ENCODE data around the gene KLF13.
A peak's percentile ranks its signal among the peaks of the same experiment; 100 is the strongest.

Gene KLF13

DNA sequence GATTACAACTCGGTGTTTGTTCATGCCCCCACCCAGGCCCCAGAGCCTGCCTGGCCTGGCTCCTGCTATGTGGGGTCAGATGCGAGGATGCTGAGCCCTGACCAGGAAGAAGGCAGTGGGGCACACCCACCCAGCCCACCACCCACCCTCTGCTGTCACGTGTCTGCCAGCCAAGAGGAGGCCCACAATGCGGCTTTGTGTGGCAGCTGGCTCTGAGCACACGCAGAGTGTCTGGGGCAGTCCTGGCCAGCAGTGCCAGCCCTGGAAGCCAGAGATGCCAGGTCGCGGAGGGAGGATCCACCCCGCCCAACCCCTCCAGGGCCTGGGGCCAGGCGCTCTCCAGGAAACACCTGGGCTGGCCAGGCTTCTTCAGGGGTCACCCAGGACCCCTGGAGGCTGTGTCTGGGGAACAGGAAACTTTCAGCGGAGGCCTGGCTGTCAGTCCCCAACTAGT, 26.4 kb upstream of the KLF13 start:
- DNase-seq (ENCODE audit: low spot score): peak; percentile 95

DNA sequence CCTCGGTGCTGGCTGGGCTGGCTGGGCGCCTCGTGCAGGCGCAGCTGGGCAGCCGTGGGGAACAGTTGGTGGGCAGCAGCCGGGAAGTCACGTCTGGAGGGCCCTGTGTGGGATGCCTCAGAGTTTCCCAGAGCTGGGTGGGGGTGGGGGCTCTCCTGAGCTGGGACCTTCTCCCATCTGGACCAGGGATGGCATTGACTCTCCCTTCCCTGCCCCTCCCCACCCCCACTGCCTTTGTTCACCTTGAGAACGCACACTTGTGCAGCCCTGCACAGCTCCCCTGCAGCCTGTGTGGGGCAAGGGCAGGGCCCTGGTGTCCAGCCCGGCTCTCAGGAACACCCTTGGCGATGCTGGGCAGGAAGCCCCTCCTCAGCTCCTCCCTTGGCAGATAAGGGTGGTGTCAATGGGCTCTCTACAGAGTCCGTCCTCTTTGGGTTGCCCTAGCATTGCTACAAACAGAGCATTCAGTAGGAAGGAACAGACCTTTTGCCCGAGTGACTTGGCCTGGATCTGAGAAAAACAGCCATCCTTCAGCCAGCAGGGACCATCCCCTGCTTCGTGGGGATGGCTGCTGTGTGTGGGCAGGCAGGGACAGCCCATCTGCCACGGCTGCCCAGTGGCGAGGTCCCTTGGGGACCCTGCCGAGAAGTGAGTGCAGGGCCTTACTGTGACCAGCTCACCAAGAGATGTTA, 25.5 kb upstream of the KLF13 start:
- no peak for DNase-seq (ENCODE audit: low spot score)

DNA sequence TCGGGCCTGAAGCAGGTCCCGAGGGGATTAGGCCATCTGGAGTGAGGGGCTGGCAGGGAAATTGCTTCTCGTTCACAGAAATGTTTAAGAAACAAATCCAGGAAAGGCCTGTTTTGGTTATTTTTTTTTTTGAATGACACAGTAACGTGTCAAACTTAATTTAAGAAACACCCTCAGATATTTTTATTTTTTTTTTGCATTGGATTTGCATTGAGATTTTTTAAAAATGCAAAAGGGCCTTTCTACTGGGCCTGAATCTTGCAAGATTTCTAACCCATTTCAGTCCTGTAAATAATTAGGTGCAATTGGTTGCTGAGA, 25.0 kb upstream of the KLF13 start:
- no peak for DNase-seq (ENCODE audit: low spot score)

DNA sequence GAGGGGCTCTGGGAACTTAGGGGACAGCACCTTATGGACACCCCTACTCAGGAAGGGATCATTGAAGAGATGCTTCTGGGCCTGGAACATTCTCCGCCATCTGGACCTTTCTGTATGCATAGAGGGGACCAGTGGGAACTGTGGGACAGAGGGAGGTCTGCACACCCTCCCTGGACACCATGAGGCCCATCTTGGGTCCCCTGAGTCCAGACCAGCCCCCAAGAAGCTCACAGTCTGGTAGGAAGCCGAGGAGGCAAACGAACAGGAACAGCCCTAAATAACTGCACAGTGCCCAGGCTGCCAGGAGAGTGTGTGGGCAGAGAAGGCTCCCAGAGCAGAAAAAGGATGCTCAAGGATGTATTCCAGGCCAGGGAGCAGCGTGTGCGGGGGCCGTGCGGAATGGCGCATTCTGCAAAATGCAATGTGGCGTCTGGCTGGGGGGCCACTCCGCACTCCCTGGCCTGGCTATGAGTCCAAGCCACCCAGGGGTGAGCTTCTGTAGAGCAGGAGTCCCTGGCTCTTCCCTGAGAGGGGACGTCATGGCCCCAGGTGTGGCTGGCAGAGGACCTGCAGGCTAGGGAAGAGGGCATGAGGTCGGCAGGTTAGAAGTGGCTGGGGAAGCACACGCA, 24.5 kb upstream of the KLF13 start:
- DNase-seq (ENCODE audit: low spot score): no peak

DNA sequence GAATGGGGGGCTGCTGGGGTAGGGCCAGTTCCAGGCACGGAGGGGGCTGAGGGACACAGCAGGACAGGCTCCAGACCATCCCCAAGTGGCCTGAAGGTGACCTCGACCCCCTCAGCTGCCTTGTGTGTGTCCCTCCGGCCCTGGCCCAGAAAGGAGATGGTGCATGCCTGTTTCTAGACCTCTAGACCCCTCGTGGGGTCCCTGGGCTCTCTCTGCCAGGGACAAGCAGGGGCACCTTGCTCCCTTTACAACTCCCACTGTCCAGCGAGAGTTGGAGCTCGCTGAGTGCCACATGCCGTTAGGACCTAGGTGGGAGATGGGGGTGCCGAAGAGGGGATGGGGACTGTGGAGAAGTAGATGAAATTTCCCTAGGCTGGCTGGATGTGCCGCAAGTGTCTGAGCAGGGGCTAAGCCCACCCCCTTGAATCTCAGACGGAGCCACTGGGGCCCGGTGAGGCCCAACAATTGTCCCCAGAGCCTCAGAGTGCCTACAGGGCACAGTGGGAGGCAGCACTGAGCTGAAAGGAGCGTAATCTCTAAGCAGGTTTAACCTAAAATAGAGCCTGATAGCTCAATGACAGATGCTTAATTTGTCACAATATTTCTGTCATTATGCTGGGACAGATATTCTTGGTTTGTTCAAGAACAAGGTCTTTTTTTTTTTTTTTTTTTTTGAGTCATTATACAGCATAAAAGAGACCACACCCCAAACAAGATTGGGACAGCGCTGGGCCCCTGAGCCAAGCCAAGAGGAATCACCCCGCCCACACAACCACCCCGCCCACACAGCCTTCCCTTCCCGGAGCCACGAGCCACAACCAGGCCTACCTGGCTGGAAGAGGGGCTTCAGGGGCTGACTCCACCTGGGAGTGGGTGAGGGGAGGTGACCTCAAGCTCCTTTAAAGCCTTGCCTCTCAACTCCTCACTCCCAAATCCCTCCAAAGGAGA, 23.6 kb upstream of the KLF13 start:
- no peak for DNase-seq (ENCODE audit: low spot score)

DNA sequence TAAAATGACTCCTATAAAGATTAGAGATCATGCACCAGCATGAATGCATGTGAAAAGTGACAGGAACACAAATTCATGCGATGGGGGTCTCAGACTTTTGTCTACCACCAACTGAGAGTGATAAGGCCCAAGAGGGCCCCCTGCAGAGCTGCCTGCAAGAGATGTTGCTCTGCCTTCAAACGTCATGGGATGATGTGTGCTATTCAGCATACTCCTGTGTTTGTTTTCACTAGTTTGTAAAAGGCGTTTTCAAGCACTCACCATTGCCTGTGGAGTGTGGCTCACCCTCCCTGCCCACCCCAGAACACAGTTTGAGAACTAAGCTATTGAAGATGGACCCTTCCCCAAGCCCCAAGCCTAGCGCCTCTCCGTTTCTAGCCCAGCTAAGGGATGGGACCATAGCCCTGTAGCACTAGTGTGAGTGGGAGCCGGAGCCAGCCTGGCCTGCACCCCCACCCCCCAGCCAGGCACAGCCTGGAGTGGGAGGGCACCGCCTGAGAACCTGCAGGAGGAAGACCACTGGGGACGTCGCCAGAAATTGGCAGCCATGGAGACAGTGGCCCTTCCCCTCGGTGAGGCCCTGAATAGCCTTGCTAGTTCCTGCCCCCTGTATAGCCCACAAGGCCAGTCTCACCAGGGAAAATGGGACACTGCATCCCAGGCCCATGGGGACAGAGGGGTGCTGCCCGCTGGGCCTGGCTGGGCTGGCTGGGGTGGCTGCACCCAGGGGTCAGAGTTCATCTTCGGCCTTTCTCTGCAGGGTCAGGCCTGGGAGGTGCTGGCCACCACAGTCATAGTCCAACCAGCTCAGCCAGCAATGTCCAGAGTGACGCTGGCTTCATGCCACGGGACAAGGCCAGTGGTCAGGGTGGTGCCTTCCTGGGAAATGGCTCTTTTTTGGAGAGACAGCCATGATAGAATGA, 22.6 kb upstream of the KLF13 start:
- no peak for DNase-seq (ENCODE audit: low spot score)

DNA sequence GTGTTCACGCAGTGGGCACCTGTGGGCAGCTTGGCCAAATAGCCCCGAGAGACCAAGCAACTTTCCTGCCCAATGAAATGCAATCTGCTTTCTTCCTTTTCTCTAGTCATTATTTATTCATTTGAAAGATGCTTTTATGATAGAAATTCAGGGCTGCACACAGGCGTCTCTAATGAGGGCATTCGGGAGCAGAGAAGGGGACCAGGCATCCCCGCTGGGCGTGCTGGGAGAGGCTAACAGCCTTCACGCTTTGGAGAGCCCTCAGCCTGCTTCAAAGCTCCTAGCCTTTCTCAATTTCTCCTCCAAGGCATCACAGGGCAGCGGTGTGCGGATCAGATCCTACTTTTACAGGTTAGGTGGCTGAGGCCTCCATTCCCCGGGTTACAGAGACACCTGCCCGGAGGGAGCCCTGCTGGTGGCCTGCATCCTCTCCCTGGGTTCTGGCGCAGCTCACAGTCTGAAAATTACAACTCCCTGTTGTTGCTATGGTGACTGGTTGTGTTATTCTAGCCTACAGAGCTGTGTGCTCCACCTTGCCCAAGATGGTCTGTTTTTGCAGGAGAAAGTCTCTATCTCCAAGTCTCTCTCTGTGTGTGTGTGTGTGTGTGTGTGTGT, 21.8 kb upstream of the KLF13 start:
- no peak for DNase-seq (ENCODE audit: low spot score)

DNA sequence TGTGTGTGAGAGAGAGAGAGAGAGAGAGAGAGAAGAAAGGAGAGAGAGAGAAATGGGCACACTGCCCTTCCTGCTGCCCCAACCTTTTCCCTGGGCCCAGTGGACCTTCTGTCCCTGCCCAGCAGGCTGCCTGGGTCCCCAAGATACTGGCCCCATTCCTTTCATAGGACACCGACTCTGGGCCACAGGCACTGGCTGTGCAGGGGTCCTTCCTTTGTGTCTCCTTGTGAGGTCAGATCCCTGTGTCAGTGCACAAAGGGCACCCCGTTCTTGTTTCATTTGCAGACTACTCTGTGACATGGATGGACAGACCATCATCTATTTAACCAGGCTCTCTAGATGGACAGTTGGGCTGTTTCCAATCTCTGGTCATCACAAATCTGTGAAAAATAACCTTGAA, 21.3 kb upstream of the KLF13 start:
- no peak for DNase-seq (ENCODE audit: low spot score)

DNA sequence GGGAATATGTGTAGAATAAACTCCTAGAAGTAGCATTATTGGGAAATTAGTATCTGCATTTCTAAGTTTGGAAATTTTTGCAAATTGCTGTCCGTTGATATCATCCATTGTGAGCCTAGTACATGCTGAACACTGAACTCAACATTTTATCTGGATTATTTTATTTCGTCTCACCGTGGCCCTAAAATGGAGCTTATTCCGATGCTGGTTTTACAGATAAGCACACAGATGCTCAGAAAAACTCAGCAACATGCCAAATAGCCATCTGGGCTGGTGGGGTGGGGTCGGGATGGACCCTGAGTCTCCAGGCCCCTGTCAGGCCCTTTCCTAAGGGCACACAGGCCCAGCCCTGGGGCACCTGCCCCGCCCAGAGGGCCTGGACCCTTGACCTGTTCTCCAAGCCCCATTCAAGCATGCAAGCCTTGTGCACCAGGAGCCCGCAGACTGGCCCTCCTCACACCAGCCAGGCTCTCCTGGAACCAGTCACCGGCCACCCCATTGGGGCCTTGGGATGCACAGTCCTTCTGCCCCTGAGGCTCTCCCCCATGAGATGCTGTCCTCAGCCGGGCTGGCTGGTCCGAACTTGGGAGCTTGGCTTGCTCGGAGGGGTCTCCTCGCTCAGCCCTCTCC, 20.7 kb upstream of the KLF13 start:
- DNase-seq (ENCODE audit: low spot score): no peak

DNA sequence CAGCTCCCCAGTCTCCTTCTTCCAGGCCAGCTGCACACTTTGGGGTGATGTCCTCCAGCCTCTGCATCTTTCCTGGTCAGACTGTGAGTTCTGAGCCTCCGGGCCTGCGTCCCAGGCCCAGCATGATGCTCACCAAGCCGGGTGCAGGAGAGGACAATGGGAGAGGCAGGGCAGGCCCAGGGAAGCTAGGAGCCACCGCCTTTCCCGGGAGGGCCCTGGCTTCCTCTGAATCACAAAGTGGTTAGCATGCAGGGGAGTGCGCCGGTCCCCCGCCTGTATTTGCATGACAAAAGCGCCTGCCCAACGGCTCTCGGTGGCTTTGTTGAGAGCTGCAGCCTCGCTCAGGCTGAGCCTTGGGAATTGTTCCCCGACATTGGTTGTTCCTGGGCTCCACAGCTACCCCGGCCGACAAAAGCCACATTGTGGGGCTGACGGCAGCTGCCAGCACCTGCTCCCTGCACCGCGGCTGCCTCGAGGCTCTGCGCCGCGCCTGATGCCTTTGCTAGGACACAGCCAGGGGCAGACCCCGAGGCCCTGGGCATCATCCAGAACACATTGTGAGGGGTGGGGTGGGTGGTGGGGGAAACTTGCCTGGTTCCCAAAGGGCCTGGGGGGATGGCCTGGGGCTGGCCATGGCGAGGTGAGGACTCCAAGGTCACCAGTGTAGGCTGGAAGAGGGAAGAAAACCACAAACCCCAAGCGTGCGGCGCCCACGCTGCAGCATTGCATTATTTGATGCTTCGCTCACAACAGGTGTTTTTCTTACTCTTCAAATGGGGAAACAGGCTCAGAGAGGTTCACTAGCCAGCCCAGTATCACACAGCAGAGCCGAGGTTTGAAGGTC, 20.0 kb upstream of the KLF13 start:
- peak; percentile 92 for DNase-seq (ENCODE audit: low spot score)

DNA sequence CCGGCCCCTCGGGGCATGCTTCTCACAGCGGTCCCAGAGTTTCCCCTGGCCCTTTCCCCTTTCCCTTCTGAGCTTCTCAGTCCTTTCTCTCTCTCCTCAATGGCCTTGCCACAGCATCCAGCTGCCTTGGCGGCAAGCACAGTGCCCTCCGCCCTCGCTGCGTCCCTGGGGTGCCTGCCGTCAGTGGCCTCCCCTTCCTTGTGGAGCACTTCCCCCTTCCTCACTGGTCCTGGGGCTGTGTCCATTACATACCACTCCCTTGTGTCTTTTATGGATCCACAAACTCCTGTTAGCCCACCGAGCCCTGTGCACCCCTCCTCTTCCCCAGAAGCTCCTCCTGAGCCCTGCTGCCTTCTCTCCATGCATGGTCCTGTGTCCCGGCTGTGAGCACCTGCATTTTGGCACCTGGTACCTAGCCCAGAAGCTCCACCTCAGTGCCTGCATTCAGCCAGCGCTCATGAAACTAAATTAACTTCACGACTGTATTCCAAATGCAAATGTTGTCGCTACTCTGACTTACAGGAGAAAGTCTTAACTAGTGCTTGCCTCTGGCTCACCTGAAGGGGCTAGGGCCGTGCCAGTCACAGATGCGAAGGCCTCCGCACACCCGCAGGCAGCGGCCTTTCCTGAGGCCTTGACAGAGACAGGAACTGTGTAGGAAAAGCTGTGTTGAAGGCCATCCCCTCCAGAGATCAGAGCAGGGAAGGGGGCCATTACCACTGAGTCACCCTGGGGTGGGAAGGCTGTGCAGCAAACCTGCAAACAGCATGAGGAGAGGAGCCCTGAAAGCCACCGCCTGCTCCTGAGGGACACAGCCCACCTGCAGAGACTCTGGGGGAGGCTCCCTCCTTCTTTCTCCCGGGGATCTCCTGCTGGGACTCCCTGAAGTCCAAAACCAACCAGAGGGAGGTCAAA, 19.1 kb upstream of the KLF13 start:
- DNase-seq (ENCODE audit: low spot score): no peak

DNA sequence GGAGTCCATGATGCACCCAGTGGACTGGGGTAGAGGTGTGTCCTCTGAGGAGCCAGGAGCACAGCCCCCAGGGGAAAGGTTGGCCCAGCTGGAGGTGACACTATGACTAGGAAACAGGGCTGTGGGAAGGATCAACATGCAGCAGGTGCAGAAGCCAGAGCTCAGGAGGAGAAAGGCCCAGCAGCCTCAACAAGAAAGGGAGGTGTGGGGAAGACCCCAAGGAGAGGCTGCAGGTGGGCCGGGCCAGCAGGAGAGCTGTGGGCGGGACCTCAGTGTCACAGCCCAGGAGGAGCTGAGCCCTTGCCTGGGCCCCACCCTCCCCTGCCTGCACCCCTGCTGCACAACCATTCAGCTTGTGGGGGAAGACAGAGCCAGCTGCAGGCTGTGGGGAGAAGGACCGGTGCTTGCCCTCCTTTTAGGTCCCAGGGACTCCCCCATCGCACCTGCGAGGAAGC, 18.4 kb upstream of the KLF13 start:
- no peak for DNase-seq (ENCODE audit: low spot score)

DNA sequence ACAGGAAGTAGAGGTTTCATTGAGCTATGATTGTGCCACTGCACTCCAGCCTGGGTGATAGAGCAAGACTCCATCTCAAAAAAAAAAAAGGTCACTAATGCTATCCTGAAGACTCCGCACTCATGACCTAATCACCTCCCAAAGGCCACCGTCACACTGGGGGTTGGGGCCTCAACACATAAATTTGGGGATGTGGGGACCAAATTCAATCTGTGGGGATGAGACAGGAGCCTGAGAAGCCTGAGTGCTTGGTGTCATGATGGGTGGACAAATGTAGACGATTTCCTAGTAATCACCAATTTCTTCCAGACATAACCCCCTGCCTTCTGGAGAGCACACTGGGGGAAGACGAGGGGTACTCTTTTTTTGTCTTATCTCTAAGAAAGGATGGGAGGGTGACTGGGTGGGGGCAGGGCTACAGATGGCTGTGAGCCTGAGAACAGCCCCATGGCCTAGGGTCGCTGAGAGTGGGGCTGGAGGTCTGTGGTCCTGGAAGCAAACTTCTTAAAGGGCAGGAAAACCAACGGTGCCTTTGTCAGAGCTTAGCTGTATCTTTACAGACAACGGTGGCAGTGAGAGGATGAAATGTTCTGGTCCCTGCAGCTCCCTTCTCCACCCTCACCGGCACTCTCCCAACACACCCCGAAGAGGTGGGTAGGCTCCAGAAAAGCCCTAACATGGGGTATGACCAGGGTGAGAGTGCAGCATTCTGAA, 16.6 kb upstream of the KLF13 start:
- DNase-seq (ENCODE audit: low spot score): no peak

DNA sequence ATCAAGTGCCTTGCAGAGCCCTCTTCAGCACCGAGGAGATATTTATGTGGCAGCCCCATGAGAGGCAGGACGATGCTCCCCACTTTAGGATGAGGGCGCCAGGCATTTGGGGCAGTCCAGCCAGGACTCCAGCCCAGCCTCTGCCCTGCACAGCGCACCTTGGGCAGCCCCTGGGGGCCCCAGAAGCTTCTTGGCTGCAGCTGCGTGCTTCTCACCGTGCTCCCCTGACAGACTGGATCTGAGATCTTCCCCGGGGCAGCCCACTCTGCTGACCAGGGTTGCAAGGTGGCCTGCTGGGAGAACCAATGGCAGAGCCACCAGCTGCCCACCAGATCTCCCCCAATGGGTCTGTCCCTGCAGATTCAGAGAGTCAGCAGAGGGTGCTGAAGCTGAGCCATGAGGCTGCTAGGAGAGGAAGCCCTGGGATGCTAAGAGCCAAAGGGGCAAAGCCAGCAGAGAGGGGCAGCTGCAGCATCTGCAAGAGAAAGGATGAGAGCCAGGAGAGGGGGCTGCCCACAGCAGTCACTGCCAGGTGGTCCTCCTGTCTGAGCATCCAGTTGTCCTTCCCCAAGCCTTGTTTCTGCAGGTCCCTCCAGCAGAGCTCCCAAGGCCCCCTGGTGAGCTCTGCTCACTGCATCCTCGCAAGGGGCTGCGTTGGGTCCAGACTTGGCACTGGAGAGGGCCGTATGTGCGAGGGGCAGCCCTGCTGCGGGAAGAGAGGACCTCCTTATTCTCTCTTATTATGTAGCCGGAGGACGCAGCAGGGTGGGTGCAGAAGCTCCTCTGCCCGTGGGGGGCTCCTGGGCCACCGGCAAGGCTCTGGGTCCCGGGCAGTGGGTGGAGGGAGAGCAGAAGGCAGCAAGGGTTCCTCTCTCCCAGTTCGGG, 14.7 kb upstream of the KLF13 start:
- DNase-seq (ENCODE audit: low spot score): no peak

DNA sequence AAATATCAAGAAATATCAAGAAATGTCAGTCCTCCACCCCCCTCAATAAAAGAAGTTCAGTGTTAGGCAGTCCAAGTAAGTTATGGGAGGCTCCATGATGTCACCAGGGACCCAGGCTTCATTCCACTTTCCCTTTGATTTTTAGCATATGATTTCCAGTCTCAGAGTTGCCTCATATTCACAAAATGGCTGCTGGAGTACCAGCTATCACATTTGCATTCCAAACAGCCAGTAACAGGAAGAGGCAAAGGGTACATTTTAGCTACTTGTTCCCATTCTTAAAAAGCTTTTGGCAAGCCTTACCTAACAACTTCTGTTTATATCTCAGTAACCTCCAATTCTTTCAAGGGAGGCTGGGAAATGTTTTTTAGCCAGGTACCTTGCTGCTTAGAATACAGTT, 13.4 kb upstream of the KLF13 start:
- no peak for DNase-seq (ENCODE audit: low spot score)

DNA sequence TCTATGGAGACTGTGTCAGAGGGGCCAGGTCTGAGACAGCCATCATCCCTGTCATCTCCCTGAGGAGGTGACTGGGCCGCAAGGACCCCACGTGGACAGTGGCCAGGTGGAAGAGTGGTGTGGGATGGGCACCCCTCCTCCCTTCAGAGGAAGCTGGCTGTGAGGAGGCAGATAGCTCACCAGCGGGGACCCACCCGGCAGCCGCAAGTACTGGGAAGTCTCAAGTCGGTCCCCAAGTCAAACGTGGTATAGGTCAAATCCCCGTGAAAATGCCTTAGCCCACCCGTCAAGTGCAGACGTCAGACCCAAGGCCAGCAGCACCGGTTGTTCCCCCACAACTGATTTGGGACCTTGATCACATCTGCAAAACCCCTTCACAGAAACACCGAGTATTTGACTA, 12.3 kb upstream of the KLF13 start:
- DNase-seq (ENCODE audit: low spot score): no peak

DNA sequence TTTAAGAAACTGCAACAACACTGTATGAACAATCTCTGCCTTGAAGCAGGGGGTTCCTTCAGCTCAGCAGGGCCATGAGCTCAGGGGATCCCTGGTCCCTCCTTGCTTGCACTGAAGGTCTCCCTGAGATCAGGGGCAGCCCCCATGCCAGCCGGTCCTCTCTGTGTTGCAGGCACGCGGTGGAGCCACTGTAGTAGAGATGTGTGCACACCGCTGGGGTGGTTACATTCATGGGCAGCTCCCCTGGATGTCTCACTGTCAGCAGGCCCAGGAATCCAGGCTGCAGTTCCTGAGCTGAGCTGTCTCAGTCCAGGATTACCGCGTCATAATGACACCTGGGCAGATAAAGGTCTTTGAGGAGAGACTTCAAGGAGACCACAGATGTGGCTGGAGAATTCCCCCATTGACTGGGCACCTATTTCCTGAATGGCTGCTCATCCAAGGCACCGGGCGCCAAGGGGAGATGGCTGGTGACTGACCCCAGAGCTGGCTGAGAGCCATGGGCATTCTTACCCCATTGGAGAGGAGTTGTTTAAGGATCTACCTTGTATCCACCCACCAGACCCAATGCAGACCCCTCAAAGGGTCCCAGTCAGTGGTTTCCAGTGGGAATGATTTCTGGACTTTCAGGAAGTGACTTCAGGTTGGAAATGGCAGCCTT, 10.4 kb upstream of the KLF13 start:
- no peak for DNase-seq (ENCODE audit: low spot score)
